Esophagus muscularis mucosa (tissue), 4 donors: ENCODE results near the gene DOCK11. TPM values are rescaled to one million over a fixed set of nuclear protein-coding genes. Genes with fewer than 3 reads are reported as not detected.
"Not testable (repeated sequence)": the region's sequence is repeated elsewhere in the genome, so short reads cannot be mapped to it uniquely, and the experiment has no call there.

Experiments used
- DNase-seq: peaks from one replicate; pipeline ENCODE4 v3.0.0-alpha.2; 2017; ENCODE audit errors: extremely low spot score
- H3K27ac ChIP-seq, 4 donors: fragments of 200-600 bp; sonication (generic); replicated peaks in 1 of 4; 1 replicate in 3 of 4; 2 replicates in 1 of 4; pipeline ENCODE4 v1.5.1; 2016 to 2019; ENCODE audit warnings: mild to moderate bottlenecking in 1 of 4
- H3K27me3 ChIP-seq, 4 donors: fragments of 200-600 bp; sonication (generic); one replicate each; pipeline versions ENCODE4 v1.5.1 to v1.6.0; 2016 to 2019
- H3K36me3 ChIP-seq, 4 donors: fragments of 200-600 bp; sonication (generic); one replicate each; pipeline ENCODE4 v1.5.1; 2016 to 2019
- H3K4me1 ChIP-seq, 4 donors: fragments of 200-600 bp; sonication (generic); one replicate each; pipeline ENCODE4 v1.5.1; 2016 to 2019
- H3K4me3 ChIP-seq, 4 donors: fragments of 200-600 bp; sonication (generic); 1 replicate in 2 of 4; 2 replicates in 2 of 4; pipeline ENCODE4 v1.5.1; 2016 to 2019; ENCODE audit warnings: mild to moderate bottlenecking in 4 of 4, moderate library complexity in 1 of 4
- H3K9me3 ChIP-seq, 4 donors: fragments of 200-600 bp; sonication (generic); 1 replicate in 3 of 4; 2 replicates in 1 of 4; pipeline ENCODE4 v1.5.1; 2016 to 2019
- CTCF ChIP-seq, 3 experiments: fragments of 200-600 bp in 2 of 3; fragments of 450-650 bp in 1 of 3; sonication (generic) in 2 of 3; IDR thresholded peaks; one replicate each; pipeline ENCODE4 v1.5.1; 2017 to 2019; ENCODE audit warnings: antibody characterized with exemption in 3 of 3, mild to moderate bottlenecking in 2 of 3, moderate library complexity in 1 of 3
- EP300 ChIP-seq: sonication (generic); formaldehyde crosslinking; IDR thresholded peaks from one replicate; pipeline ENCODE4 v1.6.1; 2017; ENCODE audit warnings: antibody characterized with exemption
- POLR2A ChIP-seq: fragments of 450-650 bp; IDR thresholded peaks from one replicate; pipeline ENCODE4 v1.6.1; 2017; ENCODE audit warnings: antibody characterized with exemption, moderate library complexity, mild to moderate bottlenecking, low read depth
- POLR2AphosphoS5 ChIP-seq, 2 donors: sonication (generic); formaldehyde crosslinking; IDR thresholded peaks; one replicate each; pipeline ENCODE4 v1.6.1; 2017; ENCODE audit warnings: antibody characterized with exemption in 2 of 2
- WGBS: methylation state at CpG from one replicate; pipeline ENCODE4 v1.1.5; 2018; 5-methylcytosine and 5-hydroxymethylcytosine counted together
- intact Hi-C: fragments of 100-400 bp; cut with DNase I; formaldehyde crosslinking; loops from one replicate; pipeline ENCODE4 v1.15.1; 2023
- total RNA-seq, 4 donors: library from RNA; depleted of rRNA; stranded (reverse); fragments of >200 nt; gene quantifications; one replicate each; pipeline versions ENCODE4 v1.1.0 to v1.2.1, GENCODE V29; 2016

DOCK11 gene
- total RNA-seq, 4 donors from 2014 or later, result 62.0 to 103 (median 64.7) TPM

- Histone ChIP-seq H3K4me1 (peaks cover 0 to 7% (median 3%) of the 10 kb centered on the region in 4 donors), H3K27me3 (no peaks in the 10 kb centered on the region), H3K27ac (no peak overlapping the region), H3K36me3 (no peaks in the 10 kb centered on the region), H3K9me3 (no peaks in the 10 kb centered on the region), H3K4me3 (no peak overlapping the region)
- TF ChIP-seq CTCF (IDR thresholded peaks at IDR 0.05) (no peak), POLR2AphosphoS5 (IDR thresholded peaks at IDR 0.05) (no peak), POLR2A (no peak), EP300 (no peak)
- 85% methylated on average over 4 of the region's 4 CpGs for WGBS
- no peak for DNase-seq
- intact Hi-C loops, result no loop called here
These were observed 211.1 kb downstream of the DOCK11 start for GRCh38 chrX:118706681-118707080.

- H3K4me1 ChIP-seq, result no peaks in the 10 kb centered on the region
- H3K27me3 ChIP-seq, result no peaks in the 10 kb centered on the region
- H3K27ac ChIP-seq, result no peak overlapping the region
- intact Hi-C loops, result no loop called here
- no peaks in the 10 kb centered on the region for H3K9me3 ChIP-seq
- TF ChIP-seq CTCF (IDR thresholded peaks at IDR 0.05) (no peak), POLR2A (no peak), POLR2AphosphoS5 (IDR thresholded peaks at IDR 0.05) (no peak), EP300 (no peak)
- no peaks in the 10 kb centered on the region for H3K36me3 ChIP-seq
- H3K4me3 ChIP-seq, result no peak overlapping the region
- WGBS, result 92% methylated on average over 1 of the region's 1 CpG
- DNase-seq, result no peak
These were observed 218.9 kb downstream of the DOCK11 start for GRCh38 chrX:118714521-118714920.

- DNase-seq, intact Hi-C loops, H3K36me3 ChIP-seq, H3K4me1 ChIP-seq, H3K4me3 ChIP-seq, H3K27ac ChIP-seq, H3K27me3 ChIP-seq, H3K9me3 ChIP-seq: not testable (repeated sequence)
- 89% methylated on average over 14 of the region's 14 CpGs for WGBS
These were observed 220.3 kb downstream of the DOCK11 start for GRCh38 chrX:118715917-118716316.

- intact Hi-C loops, H3K27me3 ChIP-seq, H3K4me3 ChIP-seq, H3K9me3 ChIP-seq, H3K27ac ChIP-seq, H3K4me1 ChIP-seq, H3K36me3 ChIP-seq, DNase-seq: not testable (repeated sequence)
- WGBS, result 60% methylated on average over 3 of the region's 28 CpGs
These were observed 221.2 kb downstream of the DOCK11 start for GRCh38 chrX:118716833-118717232.

- Histone ChIP-seq H3K9me3 (no peaks in the 10 kb centered on the region), H3K4me3 (no peak overlapping the region), H3K27ac (peak overlapping the region in 2 of 4 donors; percentile 5 to 7), H3K27me3 (no peaks in the 10 kb centered on the region), H3K4me1 (no peaks in the 10 kb centered on the region), H3K36me3 (no peaks in the 10 kb centered on the region)
- WGBS, result 76% methylated on average over 13 of the region's 13 CpGs
- DNase-seq, result no peak
- no peak for TF ChIP-seq EP300
- no peak for TF ChIP-seq POLR2AphosphoS5 (IDR thresholded peaks at IDR 0.05)
- no peak for TF ChIP-seq CTCF (IDR thresholded peaks at IDR 0.05)
- no peak for TF ChIP-seq POLR2A
- intact Hi-C loops, result no loop called here
These were observed 222.2 kb downstream of the DOCK11 start for GRCh38 chrX:118717678-118718391.

GRCh38 chrX:118718737-118719136 is 223.1 kb downstream of the DOCK11 start:
- DNase-seq, result no peak
- TF ChIP-seq EP300 (no peak), POLR2A (no peak), POLR2AphosphoS5 (IDR thresholded peaks at IDR 0.05) (no peak), CTCF (IDR thresholded peaks at IDR 0.05) (no peak)
- Histone ChIP-seq H3K27ac (peak overlapping the region in 2 of 4 donors; percentile 5 to 7), H3K27me3 (no peaks in the 10 kb centered on the region), H3K9me3 (no peaks in the 10 kb centered on the region), H3K4me3 (no peak overlapping the region), H3K36me3 (no peaks in the 10 kb centered on the region), H3K4me1 (peaks cover 0 to 2% (median 0%) of the 10 kb centered on the region in 4 donors)
- intact Hi-C loops, result no loop called here
- WGBS, result 78% methylated on average over 2 of the region's 2 CpGs
